ENCODE results near the gene TUBA4B. TPM values are rescaled to one million over a fixed set of nuclear protein-coding genes. Genes with fewer than 3 reads are reported as not detected.

TUBA4B gene
- total and polyA plus RNA-seq, 2 donors (not counting 3 experiments of a cell fraction or from before 2014, with no cell fraction given): not detected

- no peak for TF ChIP-seq JUN (IDR thresholded peaks at IDR 0.05; ENCODE audit: borderline replicate concordance, insufficient read depth, insufficient read length, low read depth)
- TF ChIP-seq EZH2 (IDR thresholded peaks at IDR 0.05; ENCODE audit: borderline replicate concordance, low read depth, low read length, severe bottlenecking): no peak
- TF ChIP-seq FOS (IDR thresholded peaks at IDR 0.05; ENCODE audit: borderline replicate concordance, insufficient read depth, low read length): no peak
- TF ChIP-seq POLR2A (IDR thresholded peaks at IDR 0.05; ENCODE audit: low read depth, low read length): no peak
- peak; percentile 98 for TF ChIP-seq CTCF (IDR thresholded peaks at IDR 0.05; ENCODE audit: extremely low read depth in 1 of 2, insufficient read depth in 1 of 2, low read depth in 1 of 2, low read length in 2 of 2)
- FAIRE-seq (peak; percentile 96), DNase-seq (ENCODE audit: low read depth, low spot score) (peak; percentile 75)
- Histone ChIP-seq H3K4me2 (ENCODE audit: insufficient read depth, low read length) (peak overlapping the region; percentile 37), H3K4me3 (replicated peaks in 1 of 3; ENCODE audit: insufficient read depth in 1 of 3, low read depth in 1 of 3, low read length in 3 of 3) (no peak overlapping the region), H3K27me3 (ENCODE audit: control insufficient read depth in 2 of 2, insufficient read depth in 2 of 2, low read length in 2 of 2) (no peaks in the 10 kb centered on the region), H3K9me3 (replicated peaks; ENCODE audit: control insufficient read depth, insufficient read depth, low read length) (no peaks in the 10 kb centered on the region), H3K9me1 (replicated peaks; ENCODE audit: control insufficient read depth, extremely low read depth, insufficient read depth, low read length) (no peaks in the 10 kb centered on the region), H3K4me1 (ENCODE audit: control insufficient read depth, extremely low read depth, insufficient read depth, low read length) (peaks cover 17% of the 10 kb centered on the region), H3K9ac (replicated peaks; ENCODE audit: extremely low read depth, insufficient read depth, low read length) (peak overlapping the region; percentile 60), H3K36me3 (ENCODE audit: control insufficient read depth in 2 of 2, extremely low read depth in 1 of 2, insufficient read depth in 2 of 2, low read length in 2 of 2) (peaks cover 0 to 6% of the 10 kb centered on the region in 2 experiments), H3K27ac (ENCODE audit: insufficient read depth, low read depth, low read length) (peak overlapping the region; percentile 81), H4K20me1 (replicated peaks; ENCODE audit: control insufficient read depth, extremely low read depth, insufficient read depth, low read length) (no peaks in the 10 kb centered on the region), H3K79me2 (ENCODE audit: control insufficient read depth, insufficient read depth, low read length) (no peaks in the 10 kb centered on the region), H2AFZ (ENCODE audit: low read depth, low read length) (peak overlapping the region; percentile 79)
- intact Hi-C loops (cut with micrococcal nuclease): loop anchor here (1.0 to 5.0 kb wide), 2 partner anchors 49 to 109 kb away; partner anchors contain the start of genes ANKZF1, ATG9A and DNPEP
- ChIA-PET POLR2A (interaction anchor here (0.6 to 1.1 kb wide), 2 partner anchors 23 to 26 kb away, joined by 3 to 4 read pairs; no protein-coding TSS in a partner anchor), CTCF (interaction anchor here (0.6 to 12.6 kb wide), 16 partner anchors 11 to 298 kb away, joined by 3 to 253 read pairs (median 4); partner anchors contain the start of genes ABCB6, ANKZF1, ATG9A and CNPPD1)
- no TSS peak for BruUV-seq (replicated peaks)
- dilution Hi-C loops (cut with MboI; ENCODE audit: extremely low pct_ligation_motif_present, low sequenced_read_pairs): no loop called here
Observed at GRCh38 chr2:219277703-219278654, 24.9 kb downstream of the TUBA4B start.

Data from endothelial cell of umbilical vein (primary cell).